Tibial artery (tissue), 4 donors: ENCODE data around the gene FARP1.

ENCODE experiments used
- DNase-seq, 2 donors: peaks; one replicate each; pipeline ENCODE4 v3.0.0-alpha.2; 2019
- H3K27ac ChIP-seq, 2 donors: fragments of 200-600 bp; sonication (generic) in 1 of 2; 1 replicate in 1 of 2; 2 replicates in 1 of 2; pipeline ENCODE4 v1.5.1; 2018 to 2019; ENCODE audit warnings: mild to moderate bottlenecking in 1 of 2
- H3K27me3 ChIP-seq, 2 donors: fragments of 200-600 bp; sonication (generic) in 1 of 2; one replicate each; pipeline versions ENCODE4 v1.5.1 to v1.6.0; 2016 to 2019
- H3K36me3 ChIP-seq, 3 donors: fragments of 200-600 bp; sonication (generic) in 2 of 3; one replicate each; pipeline ENCODE4 v1.5.1; 2016 to 2019; ENCODE audit warnings: mild to moderate bottlenecking in 2 of 3
- H3K4me1 ChIP-seq, 4 donors: fragments of 200-600 bp; sonication (generic) in 2 of 4; 1 replicate in 3 of 4; 2 replicates in 1 of 4; pipeline ENCODE4 v1.5.1; 2016 to 2019
- H3K4me3 ChIP-seq, 2 donors: fragments of 200-600 bp; sonication (generic) in 1 of 2; 1 replicate in 1 of 2; 2 replicates in 1 of 2; pipeline ENCODE4 v1.5.1; 2018 to 2019; ENCODE audit warnings: mild to moderate bottlenecking in 2 of 2
- H3K9me3 ChIP-seq, 3 donors: fragments of 200-600 bp; sonication (generic) in 1 of 3; one replicate each; pipeline ENCODE4 v1.5.1; 2016 to 2019
- CTCF ChIP-seq, 2 experiments: fragments of 200-600 bp in 1 of 2; fragments of 450-650 bp in 1 of 2; IDR thresholded peaks; one replicate each; pipeline ENCODE4 v1.5.1; 2017 to 2019; ENCODE audit warnings: antibody characterized with exemption in 2 of 2, mild to moderate bottlenecking in 1 of 2, moderate library complexity in 1 of 2
- intact Hi-C: fragments of 100-400 bp; cut with DNase I; formaldehyde crosslinking; loops from one replicate; pipeline ENCODE4 v1.15.0; 2023; ENCODE audit warnings: low total_unique reads

FARP1 gene

GRCh38 chr13:98433654-98434053 lies 290.8 kb downstream of the FARP1 start:
- H3K4me3 ChIP-seq, result no peak overlapping the region
- H3K4me1 ChIP-seq, result no peaks in the 10 kb centered on the region
- H3K27ac ChIP-seq, result no peak overlapping the region
- H3K27me3 ChIP-seq, result no peaks in the 10 kb centered on the region
- TF ChIP-seq CTCF (IDR thresholded peaks at IDR 0.05), result no peak
- H3K36me3 ChIP-seq, result peaks cover 11 to 52% (median 27%) of the 10 kb centered on the region in 3 donors
- no peaks in the 10 kb centered on the region for H3K9me3 ChIP-seq
- intact Hi-C loops, result no loop called here
- DNase-seq, result no peak

- H3K36me3 ChIP-seq, result peaks cover 15 to 52% (median 31%) of the 10 kb centered on the region in 3 donors
- intact Hi-C loops, result no loop called here
- no peak overlapping the region for H3K4me3 ChIP-seq
Observed at GRCh38 chr13:98434060-98434459, 291.2 kb downstream of the FARP1 start.

GRCh38 chr13:98435376-98435775 lies 292.5 kb downstream of the FARP1 start:
- Histone ChIP-seq H3K4me3 (no peak overlapping the region), H3K27ac (no peak overlapping the region), H3K4me1 (no peaks in the 10 kb centered on the region), H3K36me3 (peaks cover 19 to 63% (median 44%) of the 10 kb centered on the region in 3 donors), H3K9me3 (no peaks in the 10 kb centered on the region), H3K27me3 (no peaks in the 10 kb centered on the region)
- intact Hi-C loops, result no loop called here
- TF ChIP-seq CTCF (IDR thresholded peaks at IDR 0.05), result no peak
- no peak for DNase-seq

More at GRCh38 chr13:98434060-98434459, 291.2 kb downstream of the FARP1 start:
- DNase-seq, result no peak
- H3K27me3 ChIP-seq, result no peaks in the 10 kb centered on the region
- H3K4me1 ChIP-seq, result no peaks in the 10 kb centered on the region
- H3K9me3 ChIP-seq, result no peaks in the 10 kb centered on the region
- TF ChIP-seq CTCF (IDR thresholded peaks at IDR 0.05), result no peak
- no peak overlapping the region for H3K27ac ChIP-seq

- H3K36me3 ChIP-seq, result peaks cover 19 to 72% (median 53%) of the 10 kb centered on the region in 3 donors
- no peaks in the 10 kb centered on the region for H3K27me3 ChIP-seq
- intact Hi-C loops, result no loop called here
- no peak overlapping the region for H3K4me3 ChIP-seq
- H3K27ac ChIP-seq, result no peak overlapping the region
- no peak for DNase-seq
- H3K4me1 ChIP-seq, result no peaks in the 10 kb centered on the region
- H3K9me3 ChIP-seq, result no peaks in the 10 kb centered on the region
- no peak for TF ChIP-seq CTCF (IDR thresholded peaks at IDR 0.05)
Observed at GRCh38 chr13:98436233-98436910, 293.5 kb downstream of the FARP1 start.

- TF ChIP-seq CTCF (IDR thresholded peaks at IDR 0.05), result no peak
- no peak for DNase-seq
- H3K27ac ChIP-seq, result no peak overlapping the region
- H3K4me3 ChIP-seq, result no peak overlapping the region
- H3K27me3 ChIP-seq, result no peaks in the 10 kb centered on the region
- no peaks in the 10 kb centered on the region for H3K9me3 ChIP-seq
- intact Hi-C loops, result no loop called here
- H3K4me1 ChIP-seq, result no peaks in the 10 kb centered on the region
- peaks cover 19 to 71% (median 45%) of the 10 kb centered on the region in 3 donors for H3K36me3 ChIP-seq
Observed at GRCh38 chr13:98438246-98439125, 295.6 kb downstream of the FARP1 start.
